ENCODE results near the gene NEU2. TPM values are rescaled to one million over a fixed set of nuclear protein-coding genes. Genes with fewer than 3 reads are reported as not detected.

The NEU2 gene
- total and polyA plus RNA-seq, 9 of the 15 experiments (the other 6 are each of a cell fraction or from before 2014, with no cell fraction given): not detected

- Histone ChIP-seq H3K27ac (ENCODE audit: extremely low read depth, low read depth, low read length) (no peak overlapping the region), H3K27me3 (ENCODE audit: control insufficient read depth in 2 of 2, insufficient read depth in 2 of 2, low read length in 2 of 2) (peaks cover 0 to 40% of the 10 kb centered on the region in 2 experiments; a peak in 3 of 5 replicates), H3K4me2 (ENCODE audit: insufficient read depth, low read length) (no peak overlapping the region), H2AFZ (ENCODE audit: low read depth, low read length) (no peak overlapping the region), H3K9ac (ENCODE audit: insufficient read depth in 1 of 2, low read depth in 2 of 2, low read length in 2 of 2) (no peak overlapping the region), H3K36me3 (ENCODE audit: control insufficient read depth, insufficient read depth, low read length) (no peaks in the 10 kb centered on the region), H3K4me3 (no peak overlapping the region), H3K79me2 (ENCODE audit: control insufficient read depth, insufficient read depth, low read length) (no peaks in the 10 kb centered on the region), H4K20me1 (replicated peaks; ENCODE audit: control insufficient read depth, insufficient read depth, low read length) (no peaks in the 10 kb centered on the region), H3K9me1 (ENCODE audit: control insufficient read depth, insufficient read depth, low read length) (no peaks in the 10 kb centered on the region), H3K4me1 (replicated peaks in 1 of 2; ENCODE audit: control insufficient read depth in 2 of 2, insufficient read depth in 2 of 2, low read length in 2 of 2) (peaks cover 0 to 5% of the 10 kb centered on the region in 2 experiments; a peak in 2 of 5 replicates), H3K9me3 (replicated peaks; ENCODE audit: control insufficient read depth, insufficient read depth, low read depth, low read length) (no peaks in the 10 kb centered on the region)
- BruUV-seq (replicated peaks): no TSS peak
- FAIRE-seq (no peak), DNase-seq (ENCODE audit: extremely low read depth in 1 of 4, low spot score in 3 of 4) (no peak), ATAC-seq (no peak)
- CTCF ChIA-PET (ENCODE audit: low intra/inter-chr PET ratio): no interaction called here
- in situ Hi-C loops (cut with MboI): no loop called here
- WGBS (ENCODE audit: insufficient coverage, low coverage, missing lambda C conversion rate): 10% methylated on average over 2 of the region's 3 CpGs
- POLR2A ChIA-PET: interaction anchor here (0.6 kb wide), 2 partner anchors 12 to 156 kb away, joined by 3 to 4 read pairs; no protein-coding TSS in a partner anchor
- intact Hi-C loops (cut with micrococcal nuclease): loop anchor here (10.0 kb wide), 1 partner anchor 208 kb away; the partner anchor contains the start of gene ATG16L1
- no peak for TF ChIP-seq EP300 (IDR thresholded peaks at IDR 0.05; ENCODE audit: low read length)
- TF ChIP-seq SAFB (IDR thresholded peaks at IDR 0.05; ENCODE audit: borderline replicate concordance, low read depth, low read length): no peak
- no peak for TF ChIP-seq DDX20 (tag; IDR thresholded peaks at IDR 0.05; ENCODE audit: low read depth)
- TF ChIP-seq PCBP1 (IDR thresholded peaks at IDR 0.05; ENCODE audit: low read depth, low read length, poor library complexity, severe bottlenecking): no peak
- no peak for TF ChIP-seq PRMT5 (CRISPR knock-in tag; IDR thresholded peaks at IDR 0.05)
- no peak for TF ChIP-seq ZSCAN32 (CRISPR knock-in tag; IDR thresholded peaks at IDR 0.05)
- no peak for TF ChIP-seq POLR3A (IDR thresholded peaks at IDR 0.05; ENCODE audit: borderline replicate concordance, extremely low read depth, insufficient read depth, insufficient read length)
- no peak for TF ChIP-seq XRCC5 (IDR thresholded peaks at IDR 0.05; ENCODE audit: low read depth, low read length)
- no peak for TF ChIP-seq ZBTB26 (CRISPR knock-in tag; IDR thresholded peaks at IDR 0.05)
- TF ChIP-seq TSHZ1 (CRISPR knock-in tag; IDR thresholded peaks at IDR 0.05): no peak
- TF ChIP-seq XRCC3 (IDR thresholded peaks at IDR 0.05): no peak
- no peak for TF ChIP-seq DPF2 (IDR thresholded peaks at IDR 0.05)
- TF ChIP-seq SIN3B (IDR thresholded peaks at IDR 0.05; ENCODE audit: low read depth): no peak
- TF ChIP-seq RNF2 (IDR thresholded peaks at IDR 0.05): no peak
- no peak for TF ChIP-seq ZBTB34 (CRISPR knock-in tag; IDR thresholded peaks at IDR 0.05)
- TF ChIP-seq SMARCA4 (IDR thresholded peaks at IDR 0.05): no peak
- no peak for TF ChIP-seq RBM25 (IDR thresholded peaks at IDR 0.05; ENCODE audit: low read depth, low read length, severe bottlenecking)
- no peak for TF ChIP-seq TCF7 (IDR thresholded peaks at IDR 0.05; ENCODE audit: borderline replicate concordance)
Observed at GRCh38 chr2:233047206-233047605, 14.7 kb downstream of the NEU2 start.
